ENCODE results near the gene TNN.
A peak's percentile ranks its signal among the peaks of the same experiment; 100 is the strongest.

TNN gene

DNA sequence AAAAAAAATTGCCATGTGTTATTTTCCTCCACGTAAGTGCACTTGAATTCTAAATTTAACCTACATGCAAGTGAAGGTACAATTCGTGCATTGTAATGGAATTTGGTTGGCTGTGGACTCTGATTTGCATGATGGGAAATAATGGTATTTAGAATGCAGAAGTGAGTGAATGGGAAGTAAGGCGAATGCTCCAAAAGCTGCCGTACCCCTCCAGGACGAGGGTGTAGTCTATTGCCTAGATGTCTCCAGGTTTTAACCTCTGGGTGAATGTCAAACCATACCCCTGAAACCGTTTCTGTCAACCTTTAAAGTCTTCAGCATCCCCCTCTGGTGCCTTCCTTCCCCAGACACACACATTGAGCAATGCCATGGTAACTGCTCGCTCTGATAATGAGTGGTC, 80.4 kb downstream of the TNN start:
- no peak for DNase-seq

DNA sequence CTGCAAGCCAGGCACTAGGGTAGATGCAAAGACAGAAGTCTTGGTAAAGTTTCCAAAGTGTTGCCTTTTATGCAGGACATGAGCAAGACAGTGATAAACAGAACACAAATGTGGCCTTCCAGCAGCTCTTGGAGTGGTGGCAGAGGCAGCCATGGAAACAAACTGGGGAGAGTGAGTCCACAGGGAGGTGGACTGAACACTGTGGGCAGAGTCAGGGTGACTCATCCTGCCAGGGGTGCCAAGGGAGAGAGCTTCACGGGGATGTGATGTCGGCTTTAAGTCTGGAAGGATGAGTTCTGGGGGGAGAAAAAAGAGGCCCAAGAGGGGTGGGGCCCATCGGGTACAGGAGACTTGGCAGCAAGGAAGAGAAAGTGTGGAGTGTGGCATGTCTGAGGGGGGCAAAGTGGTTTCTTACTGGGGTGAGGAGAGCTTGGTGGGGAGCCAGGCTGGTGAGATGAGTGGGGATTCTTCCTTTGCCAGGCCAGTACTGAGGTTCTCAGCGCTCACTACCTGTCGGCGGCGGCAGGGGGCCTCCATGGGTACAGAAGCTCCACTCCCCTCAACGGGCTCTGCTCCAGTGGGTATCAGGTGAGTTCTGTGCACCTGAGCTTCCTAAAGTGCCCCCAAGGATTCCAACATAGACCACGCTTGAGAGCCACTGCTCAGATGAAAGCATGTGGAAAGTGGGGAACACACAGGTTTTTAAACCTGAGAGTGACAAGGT, 83.1 kb downstream of the TNN start:
- DNase-seq, result no peak

DNA sequence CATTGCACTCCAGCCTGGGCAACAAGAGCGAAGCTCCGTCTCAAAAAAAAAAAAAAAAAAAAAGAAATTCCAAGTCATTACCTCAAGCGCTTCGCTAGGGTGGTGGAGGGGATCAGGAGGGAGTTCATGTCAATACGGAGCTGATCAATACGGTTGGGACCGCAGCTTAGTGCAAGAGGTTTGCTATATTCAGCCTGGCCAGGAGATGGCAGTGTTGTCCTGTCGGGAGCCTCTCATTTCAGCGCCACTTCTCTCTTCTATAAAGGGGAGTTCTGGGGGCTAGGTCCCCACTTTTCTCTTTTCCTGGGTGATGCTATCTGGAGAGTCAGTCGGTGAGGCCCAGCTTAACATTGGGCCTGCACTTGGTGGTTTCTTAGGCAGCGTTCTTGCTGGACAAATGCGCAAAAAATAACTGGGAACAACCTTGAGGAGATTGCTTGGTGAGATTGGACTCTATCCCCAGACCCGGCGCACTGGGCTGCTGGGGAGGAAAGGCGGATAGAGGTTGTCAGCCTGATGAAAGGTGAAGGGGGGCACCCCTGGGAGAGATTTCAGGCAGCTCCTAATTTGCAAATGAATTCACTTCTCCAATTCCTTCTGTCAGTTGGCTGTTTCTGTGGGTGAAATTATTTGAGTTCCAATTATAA, 84.5 kb downstream of the TNN start:
- peak; percentile 48 for DNase-seq

DNA sequence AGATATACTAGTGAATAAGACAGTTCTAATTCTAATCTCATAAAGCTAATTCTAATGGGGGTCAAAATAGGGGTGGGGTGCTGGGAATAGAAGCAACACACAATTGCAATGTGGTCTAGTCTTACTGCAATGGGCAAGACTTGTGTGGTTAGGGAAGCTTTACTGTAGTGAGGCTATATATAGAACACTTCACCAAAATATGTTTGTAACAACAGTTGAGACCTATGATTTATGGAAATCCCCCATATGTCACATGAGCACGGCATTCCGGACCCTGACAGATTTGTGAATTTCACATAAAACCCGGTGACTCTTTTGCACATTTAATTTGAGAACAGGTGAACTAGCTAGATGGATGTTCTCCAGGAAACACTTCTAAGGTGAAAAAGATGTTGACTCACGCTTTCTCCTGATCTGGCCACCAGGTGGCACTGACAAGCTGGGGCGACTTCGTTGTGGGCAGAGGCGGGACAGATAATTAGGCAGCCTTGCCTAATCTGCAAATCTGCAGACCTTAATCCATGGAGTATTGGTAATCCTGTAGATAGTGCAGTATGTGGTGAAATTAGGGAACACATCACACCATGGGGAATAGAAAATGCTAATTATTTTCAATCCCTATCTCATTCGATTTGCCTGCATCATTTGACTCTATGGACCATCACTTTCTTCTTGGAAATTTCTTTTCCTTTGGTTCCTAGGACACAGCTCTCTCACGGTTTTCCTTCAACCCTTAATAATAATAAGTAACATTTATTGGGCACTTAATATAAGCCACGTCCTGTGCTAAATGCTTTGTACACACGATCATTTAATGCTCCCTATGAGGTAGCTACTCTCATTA, 87.2 kb downstream of the TNN start:
- peak; percentile 45 for DNase-seq

DNA sequence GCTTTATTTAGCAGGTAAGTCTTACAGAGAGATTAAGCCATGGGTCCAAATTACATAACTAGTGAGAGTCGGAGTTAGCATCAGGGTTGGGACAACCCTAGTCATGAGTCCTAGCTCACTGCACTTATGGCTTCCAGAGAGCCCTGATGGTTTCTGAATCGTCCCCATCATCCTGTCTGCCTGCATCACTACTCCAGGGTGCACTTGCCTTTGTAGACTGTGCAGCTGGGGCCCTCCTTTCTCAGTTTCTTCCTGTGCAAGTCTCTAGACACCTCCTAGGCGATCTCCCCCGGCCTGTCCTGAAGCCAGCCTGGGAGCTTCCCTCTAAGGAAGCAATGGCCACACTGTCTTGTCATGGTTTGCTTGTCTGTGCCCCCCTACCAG, 87.8 kb downstream of the TNN start:
- no peak for DNase-seq

DNA sequence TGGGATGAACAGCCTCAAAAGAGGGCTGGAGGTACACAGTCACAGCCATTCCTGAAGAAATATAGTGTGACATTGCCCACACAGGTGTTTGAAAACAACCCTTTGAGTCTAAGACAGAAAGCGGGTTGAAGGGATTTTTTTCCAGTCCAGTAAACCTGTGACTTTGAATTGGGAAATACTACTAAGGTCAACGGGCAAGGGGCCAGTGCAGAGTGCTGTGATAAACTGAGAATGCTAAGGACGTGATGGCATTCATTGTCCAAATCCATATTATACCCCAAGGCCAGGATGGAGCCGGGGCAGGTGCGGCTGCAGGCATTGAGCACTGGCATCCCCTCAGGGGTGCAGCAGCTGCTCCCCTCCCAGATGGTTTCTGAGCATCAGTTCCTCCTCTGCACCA, 88.3 kb downstream of the TNN start:
- DNase-seq, result no peak

DNA sequence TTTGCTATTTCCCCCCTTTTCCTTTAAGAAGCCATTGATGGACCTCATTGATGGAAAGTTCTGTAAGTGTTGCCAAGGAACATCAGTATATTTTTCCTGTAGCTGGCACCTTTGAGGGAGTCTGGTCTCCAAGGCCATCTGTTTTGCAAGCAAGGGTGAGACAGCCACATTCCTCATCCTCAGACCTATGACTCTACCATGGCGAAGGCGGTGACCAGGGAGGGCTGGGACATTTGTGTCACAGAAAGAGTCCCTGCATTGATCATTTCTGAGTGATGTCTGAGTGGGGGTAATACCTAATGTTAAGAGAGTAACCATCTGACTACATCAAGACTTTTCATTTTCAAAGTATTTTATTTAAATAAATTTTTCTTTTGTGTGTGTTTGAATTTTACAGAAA, 89.6 kb downstream of the TNN start:
- no peak for DNase-seq

DNA sequence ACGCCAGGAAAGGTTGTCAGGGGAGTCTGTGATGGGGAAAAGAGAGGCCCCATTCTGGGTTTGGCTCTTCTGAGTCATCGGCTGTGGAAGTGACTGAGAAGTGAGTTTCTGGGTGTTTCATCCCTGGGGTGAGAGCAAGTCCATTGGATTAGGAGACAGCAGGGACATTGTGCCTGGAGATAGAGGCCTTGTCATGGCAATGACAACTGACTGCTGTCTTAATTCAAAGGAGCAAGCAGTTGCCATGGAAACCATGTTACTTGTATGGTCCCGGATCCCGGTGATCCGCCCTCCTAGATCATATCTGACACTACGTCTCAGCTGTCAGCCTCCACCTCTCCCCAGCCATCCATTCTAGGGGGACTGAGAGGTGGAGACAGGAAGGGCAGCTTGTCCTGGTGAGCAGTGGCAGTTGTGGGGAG, 90.5 kb downstream of the TNN start:
- DNase-seq, result no peak

DNA sequence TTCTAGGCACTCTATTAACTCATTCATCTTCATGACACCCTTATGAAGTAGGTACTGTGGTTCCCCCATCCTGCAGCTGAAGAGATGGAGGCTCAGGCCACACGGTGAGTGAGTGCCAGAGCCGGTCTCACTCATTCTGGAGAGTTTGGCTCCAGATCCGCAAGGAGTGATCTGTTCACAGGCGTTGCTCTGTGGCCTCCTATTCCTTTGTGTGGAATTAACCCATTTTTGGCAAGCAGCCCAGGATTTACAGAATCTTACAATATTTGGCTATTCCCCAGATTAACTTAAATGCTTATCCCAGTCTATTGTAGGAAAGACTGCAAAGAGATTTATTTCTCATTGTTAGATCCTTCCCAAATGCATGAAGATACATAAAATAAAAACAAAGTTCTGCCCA, 95.3 kb downstream of the TNN start:
- DNase-seq, result no peak

DNA sequence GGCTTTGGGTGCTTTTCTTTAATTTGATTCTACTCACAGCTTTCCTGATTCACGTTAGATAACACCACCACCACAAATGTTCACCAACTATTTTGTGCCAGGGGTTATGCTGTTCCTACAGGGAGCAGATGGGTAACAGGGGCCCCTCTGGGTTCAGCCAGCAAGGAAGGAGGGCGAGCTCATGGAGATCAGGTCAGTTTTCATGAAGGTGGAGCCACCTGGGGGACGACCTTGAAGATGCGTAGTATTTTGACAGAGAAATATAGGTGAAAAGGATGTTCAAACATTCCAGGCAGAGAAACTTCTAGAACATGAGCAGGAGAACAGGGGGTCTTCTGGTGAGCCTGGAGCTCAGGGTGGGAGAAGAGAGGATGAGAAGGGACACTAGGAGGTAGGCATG, 96.1 kb downstream of the TNN start:
- no peak for DNase-seq

DNA sequence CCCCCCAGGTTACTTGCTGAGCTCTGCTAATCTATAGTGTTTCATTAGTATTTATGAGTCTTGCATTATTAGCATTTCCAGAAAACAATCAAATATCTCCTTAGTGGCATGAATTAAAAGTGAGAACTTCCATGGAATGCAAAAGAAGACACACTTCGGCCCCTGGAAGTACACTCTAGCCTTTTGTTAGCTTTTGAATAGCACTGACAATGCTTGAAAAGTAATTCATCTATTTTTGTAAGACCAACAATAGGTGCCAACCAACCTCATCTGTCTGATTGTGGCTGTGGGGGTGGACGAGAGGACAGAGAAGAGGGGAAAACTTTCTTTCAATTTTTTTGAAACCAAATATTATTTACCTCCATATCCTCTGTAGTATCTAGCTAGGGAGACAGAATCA, 97.1 kb downstream of the TNN start:
- DNase-seq, result no peak

DNA sequence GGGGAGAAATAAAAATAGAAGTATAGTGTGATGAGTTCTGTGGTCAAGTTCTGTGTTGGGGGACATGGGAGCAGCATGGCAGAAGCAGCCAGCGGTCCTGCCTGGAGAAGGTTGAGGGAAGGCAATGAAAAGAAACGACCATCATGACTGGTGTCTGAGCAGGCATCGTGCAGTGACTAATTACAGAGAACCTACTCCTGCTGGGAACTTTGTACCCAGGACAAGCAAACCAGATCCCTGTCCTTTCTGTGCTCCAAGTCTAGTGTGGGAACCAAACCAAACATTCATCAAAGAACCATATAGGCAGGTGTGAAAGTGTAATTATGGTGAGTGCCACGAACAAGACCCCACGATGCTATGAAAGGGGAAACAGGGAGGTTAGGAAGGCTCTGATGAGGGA, 99.1 kb downstream of the TNN start:
- no peak for DNase-seq

DNA sequence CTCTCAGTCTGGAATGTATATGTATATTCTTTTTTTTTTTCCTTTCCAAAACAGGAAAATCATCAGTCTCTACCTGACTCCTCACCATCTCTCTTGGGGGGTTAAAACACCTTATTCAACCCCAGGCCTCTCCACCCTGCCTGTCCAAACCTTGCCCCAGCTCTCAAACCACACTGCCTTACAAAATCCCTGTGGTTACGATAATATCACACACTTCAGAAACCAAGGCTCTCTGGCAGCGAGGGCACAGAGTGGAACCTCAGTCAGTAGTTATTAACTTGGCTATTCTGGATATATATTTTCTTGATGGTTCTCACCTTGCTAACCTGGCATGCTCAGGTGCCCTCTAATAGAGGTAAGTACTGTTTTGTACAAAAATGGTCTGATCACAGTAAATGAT, 100.2 kb downstream of the TNN start:
- DNase-seq, result no peak

DNA sequence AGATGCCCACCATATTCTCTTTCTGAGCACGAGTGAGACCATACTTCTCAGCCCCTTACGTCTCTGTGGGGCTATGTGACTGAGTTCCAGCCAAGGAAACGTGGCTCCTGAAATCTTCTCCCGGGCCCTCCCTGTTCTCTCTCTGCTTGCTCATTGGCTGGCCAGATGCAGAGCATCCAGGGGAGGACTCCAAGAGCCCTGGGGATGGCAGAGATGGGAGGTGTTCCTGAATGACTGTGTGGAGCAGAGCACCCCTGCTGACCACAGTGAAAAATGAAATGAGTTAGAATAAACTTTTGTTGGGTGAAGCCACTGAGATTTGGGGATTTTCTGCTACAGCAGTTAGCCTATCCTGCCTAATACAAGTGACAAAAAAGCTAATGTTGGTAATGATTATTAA, 101.1 kb downstream of the TNN start:
- no peak for DNase-seq

DNA sequence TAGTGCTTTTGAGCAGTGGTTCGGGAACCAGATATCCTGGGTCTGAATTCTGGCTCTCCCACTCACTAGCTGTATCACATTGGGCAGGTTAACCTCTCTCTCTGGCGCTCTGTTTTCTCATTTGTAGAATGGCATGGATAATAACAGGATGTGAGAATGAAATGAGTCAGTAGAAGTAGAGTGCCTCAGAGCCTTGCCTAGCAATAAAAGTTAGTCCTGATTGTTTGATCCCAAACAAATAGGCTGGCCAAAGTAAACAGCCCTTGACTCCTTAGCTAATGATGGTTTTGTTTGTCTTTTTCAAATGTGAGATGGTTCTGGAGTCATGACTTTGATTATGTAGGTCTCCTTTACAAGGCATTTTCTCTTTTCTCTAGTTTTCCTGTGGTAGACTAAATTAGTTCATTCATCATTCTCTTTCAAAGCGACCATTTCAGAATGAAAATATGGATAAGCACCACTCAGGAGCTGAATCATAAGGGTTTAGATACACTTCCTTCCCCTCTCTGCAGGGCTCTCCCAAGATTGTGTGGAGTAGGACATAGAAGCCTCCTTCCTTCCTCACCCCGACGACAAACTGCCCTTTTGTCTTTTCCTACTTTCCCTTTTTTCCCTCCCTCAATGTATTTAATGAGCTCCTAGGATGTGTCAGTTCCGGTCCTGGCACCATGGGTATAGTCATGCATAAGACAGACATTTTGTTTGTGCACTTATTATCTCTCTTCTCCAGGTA, 101.8 kb downstream of the TNN start:
- DNase-seq, result no peak

DNA sequence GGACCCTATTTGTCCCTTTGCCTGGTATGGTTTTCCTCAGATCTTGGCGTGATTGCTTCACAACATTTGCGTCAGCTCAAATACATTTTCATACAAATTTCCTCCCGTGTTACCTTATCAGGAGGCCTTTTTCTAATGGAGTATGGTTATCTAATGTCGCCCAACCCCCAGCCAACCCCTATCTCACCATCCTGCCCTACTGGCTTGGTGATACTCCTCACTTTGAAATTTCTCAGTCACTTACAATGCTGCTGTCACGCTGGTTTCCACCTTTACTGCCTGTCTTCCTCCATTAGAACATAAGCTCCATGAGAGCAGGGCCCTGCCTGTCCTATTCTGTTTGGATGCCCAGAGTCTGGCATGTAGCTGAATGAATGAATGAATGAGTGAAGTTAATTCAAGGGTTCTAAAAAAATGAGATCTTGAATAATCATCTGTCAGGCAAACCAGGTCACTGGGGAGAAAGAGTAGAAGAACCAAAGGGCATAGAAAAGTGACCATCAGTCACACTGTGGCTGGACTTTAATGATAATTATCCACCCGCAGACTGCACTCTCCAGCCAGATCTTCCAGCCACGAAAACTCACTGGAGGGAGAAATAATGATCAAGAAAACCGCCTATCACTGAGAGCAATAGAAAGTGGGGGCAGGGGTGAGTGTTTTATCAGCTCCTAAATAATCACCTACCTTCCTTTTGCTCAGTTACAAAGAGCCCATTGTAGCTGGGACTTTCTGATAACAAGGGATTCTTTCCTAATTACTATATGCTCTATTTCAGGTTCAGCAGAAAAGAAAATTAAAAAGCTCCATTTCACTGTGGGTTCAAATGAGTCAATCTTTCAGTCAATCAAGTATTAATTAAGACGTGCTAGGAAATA, 103.6 kb downstream of the TNN start:
- no peak for DNase-seq

DNA sequence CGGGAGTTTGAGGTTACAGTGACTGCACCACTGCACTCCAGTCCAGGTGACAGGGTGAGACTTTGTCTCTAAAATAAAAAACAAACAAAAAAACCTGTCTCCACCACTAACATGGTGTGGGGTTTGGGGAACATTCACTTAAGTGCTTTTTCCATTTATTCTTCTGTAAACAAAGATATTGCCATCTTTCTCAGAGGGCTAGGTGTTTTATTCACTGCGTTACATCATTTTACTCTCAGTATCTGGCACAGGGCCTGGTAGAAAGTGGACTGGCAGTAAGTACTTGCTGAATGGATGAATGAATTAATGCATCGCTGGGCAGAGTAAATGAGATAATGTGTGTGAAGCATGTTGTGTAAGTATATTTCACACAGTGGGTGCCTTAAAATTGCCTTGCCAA, 104.9 kb downstream of the TNN start:
- DNase-seq, result no peak

DNA sequence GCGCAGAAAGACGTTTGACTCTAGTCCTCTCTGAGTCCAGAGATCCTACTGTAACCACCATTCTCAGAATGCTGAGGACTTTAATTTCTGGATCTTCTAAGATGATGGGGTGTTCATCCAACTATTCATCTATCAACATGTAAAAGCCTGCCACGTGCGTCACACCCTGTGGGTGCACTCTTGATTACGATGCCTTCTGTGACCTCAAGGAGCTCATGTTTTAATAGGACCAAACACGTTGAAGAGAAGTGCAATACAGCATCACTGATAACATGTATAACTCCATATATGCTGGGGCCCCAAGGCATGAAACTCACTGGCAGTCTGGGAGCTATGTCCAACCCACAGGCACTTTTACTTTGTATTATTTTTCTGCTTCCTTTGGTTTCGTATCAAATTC, 105.9 kb downstream of the TNN start:
- no peak for DNase-seq

DNA sequence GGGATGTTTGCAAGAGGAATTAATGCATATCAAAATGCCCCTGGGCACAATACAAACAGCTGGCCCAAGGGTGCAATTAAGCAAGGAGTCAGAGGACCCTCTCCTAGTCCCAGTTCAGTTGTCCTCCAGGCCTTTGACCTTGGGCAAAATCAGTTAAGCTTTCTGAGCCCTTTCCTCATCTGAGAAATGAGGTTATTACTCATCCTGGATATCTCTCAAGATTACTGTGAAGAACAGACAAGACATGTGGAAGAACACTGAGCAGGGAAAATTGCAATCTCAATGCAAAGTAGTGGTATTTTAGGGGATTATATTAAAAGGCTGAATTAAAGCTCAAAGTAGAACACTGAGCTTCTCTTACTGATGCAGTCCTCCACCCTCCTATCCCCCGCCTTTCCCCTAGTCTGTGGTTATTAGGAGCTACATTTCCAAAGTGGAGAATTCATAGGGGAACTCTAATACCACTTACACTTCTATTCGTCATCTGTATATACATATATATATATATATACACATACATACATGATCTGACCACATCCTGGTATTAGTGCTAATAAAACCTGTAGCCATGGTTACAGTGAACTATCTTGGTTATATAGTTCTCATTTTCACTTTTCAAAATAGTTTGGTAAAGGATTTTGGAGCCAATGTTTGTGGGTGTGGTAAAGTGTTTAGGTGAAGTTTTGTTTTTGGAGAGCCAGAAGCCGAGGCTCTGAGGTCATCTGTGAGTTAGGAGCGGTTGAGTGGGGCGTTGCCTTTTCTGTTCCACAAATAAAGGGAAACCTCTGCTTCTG, 106.9 kb downstream of the TNN start:
- DNase-seq, result no peak

DNA sequence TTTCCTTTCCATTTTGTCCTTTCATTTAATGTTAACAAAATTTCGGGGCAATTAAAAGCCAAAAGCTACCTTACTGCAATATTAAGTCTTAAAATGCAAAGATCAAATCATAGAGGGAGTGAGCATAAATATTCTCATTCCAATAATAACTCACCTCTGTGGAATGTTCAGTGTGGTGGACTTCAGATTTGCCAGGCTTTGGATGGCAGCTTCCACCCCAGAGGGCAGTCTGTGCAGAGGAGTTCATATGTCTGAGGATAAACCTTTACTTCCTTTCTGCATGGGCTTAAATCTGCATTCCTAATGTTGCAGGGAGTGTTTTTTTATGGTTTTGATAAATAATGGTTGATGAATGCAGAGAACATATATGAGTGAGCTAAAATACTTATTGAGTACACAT, 108.6 kb downstream of the TNN start:
- no peak for DNase-seq

DNA sequence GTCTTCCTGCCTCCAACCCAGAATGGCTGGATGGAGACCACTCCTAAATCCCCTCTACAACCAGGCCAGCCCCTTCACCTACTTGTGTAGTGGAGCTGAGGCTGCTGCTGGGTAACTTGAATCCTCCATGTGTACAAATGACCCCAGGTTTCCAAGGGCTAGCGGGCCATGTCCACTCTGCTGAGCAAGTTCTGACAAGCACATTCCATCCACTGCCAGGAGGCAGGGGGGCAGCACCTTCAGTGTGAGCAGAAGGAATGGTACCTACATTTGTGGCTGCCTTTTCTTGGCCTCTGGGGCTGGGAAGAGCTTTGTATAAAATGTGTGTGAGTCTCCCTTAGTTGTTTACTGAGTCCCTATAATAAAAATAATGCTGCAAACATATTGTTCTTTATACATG, 110.4 kb downstream of the TNN start:
- no peak for DNase-seq

DNA sequence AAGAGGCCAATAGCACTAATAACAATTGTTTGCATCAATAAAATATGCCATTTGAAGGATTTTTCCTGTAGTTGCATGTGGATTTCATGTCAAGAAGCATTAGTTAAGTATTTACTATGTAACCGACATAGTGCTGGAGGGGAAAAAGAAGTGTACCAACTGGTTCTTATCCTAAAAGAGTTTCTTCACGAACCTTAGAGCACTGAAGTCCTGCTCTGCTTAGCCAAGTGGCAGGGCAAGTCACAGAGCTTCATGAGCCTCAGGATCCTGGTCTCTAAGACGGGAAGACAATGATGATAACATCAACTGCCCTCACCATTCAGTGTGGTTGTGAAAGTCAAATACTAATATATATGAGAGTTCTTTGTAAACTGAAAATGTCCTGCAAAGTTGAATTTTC, 110.8 kb downstream of the TNN start:
- no peak for DNase-seq

Data from NCI-H1694 treated with DMSO at 0.1 percent for 48 hours (cell line).